K562 (cell line): ENCODE data around the gene ZFAND2A. TPM values are rescaled to one million over a fixed set of nuclear protein-coding genes. Genes with fewer than 3 reads are reported as not detected.

Experiments used
- ATAC-seq: fragments of 200-7000 bp; cut with Tn5 transposase; 3 replicates; pipeline ENCODE4 v1.9.1; 2020; ENCODE audit warnings: moderate library complexity
- BruUV-seq: library from RNA; stranded (reverse); fragments of 400-500 nt; replicated peaks from 2 replicates; lab custom pipeline; 2021; lab: Mats Ljungman, UMichigan
- CTCF ChIA-PET: fragments of 300-600 bp; formaldehyde crosslinking; extraction: SDS; loops from one replicate; lab custom pipeline; 2021; ENCODE audit warnings: low intra/inter-chr PET ratio; lab: Yijun Ruan, JAX
- POLR2A ChIA-PET: fragments of 300-600, 350-650 bp; sonication (Branson Sonifier 250); formaldehyde crosslinking; extraction: SDS; loops from one replicate; lab custom pipeline; 2021; ENCODE audit warnings: antibody characterized with exemption, inconsistent platforms; lab: Yijun Ruan, JAX
- DNase-seq, 4 experiments: peaks; one replicate each; pipeline versions ENCODE4 v3.0.0 to v3.0.0-alpha.2; 2011 to 2018; ENCODE audit warnings: low spot score in 3 of 4, mixed read lengths in 3 of 4; ENCODE audit errors: extremely low read depth in 1 of 4
- FAIRE-seq: peaks from 2 replicates; lab custom pipeline; 2011; peaks lifted over from hg19 to GRCh38; lab: Jason Lieb, UNC
- H2AFZ ChIP-seq: 2 replicates; pipeline ENCODE4 v1.6.0; 2011; ENCODE audit warnings: low read depth, low read length, control low read depth, inconsistent platforms
- H3K27ac ChIP-seq: fragments of 200-600 bp; 3 replicates; pipeline ENCODE4 v1.8.0; 2011; ENCODE audit warnings: low read depth, mild to moderate bottlenecking, control low read depth, inconsistent platforms, low read length, moderate library complexity, mixed read lengths; ENCODE audit errors: extremely low read depth
- H3K27me3 ChIP-seq, 2 experiments: fragments of 300-600 bp in 1 of 2; 2 replicates in 1 of 2; 3 replicates in 1 of 2; pipeline versions ENCODE4 v1.6.0 to v1.8.0; 2011; ENCODE audit warnings: inconsistent platforms in 2 of 2, low read length in 2 of 2, mild to moderate bottlenecking in 1 of 2, mixed read lengths in 1 of 2, moderate library complexity in 1 of 2; ENCODE audit not compliant: control insufficient read depth in 2 of 2, insufficient read depth in 2 of 2
- H3K36me3 ChIP-seq: fragments of 300-600 bp; 3 replicates; pipeline ENCODE4 v1.8.0; 2011; ENCODE audit warnings: mild to moderate bottlenecking, low read length, inconsistent platforms; ENCODE audit not compliant: control insufficient read depth, insufficient read depth
- H3K4me1 ChIP-seq, 2 experiments: fragments of 200-600 bp in 1 of 2; replicated peaks in 1 of 2; 2 replicates in 1 of 2; 3 replicates in 1 of 2; pipeline versions ENCODE4 v1.5.1 to v1.8.0; 2011; ENCODE audit warnings: inconsistent platforms in 2 of 2, low read length in 2 of 2, mild to moderate bottlenecking in 1 of 2, mixed read lengths in 1 of 2, moderate library complexity in 1 of 2; ENCODE audit not compliant: control insufficient read depth in 2 of 2, insufficient read depth in 2 of 2
- H3K4me2 ChIP-seq: 2 replicates; pipeline ENCODE4 v1.6.1; 2011; ENCODE audit warnings: low read length, control low read depth, inconsistent platforms, mixed read lengths; ENCODE audit not compliant: insufficient read depth
- H3K4me3 ChIP-seq: fragments of 200-600 bp; sonication (generic), shearing (Covaris generic); 2 replicates; pipeline ENCODE4 v1.5.1; 2016; ENCODE audit warnings: control low read depth, inconsistent platforms
- H3K79me2 ChIP-seq: fragments of 200-600 bp; 3 replicates; pipeline ENCODE4 v1.8.0; 2011; ENCODE audit warnings: low read length, inconsistent platforms; ENCODE audit not compliant: control insufficient read depth, insufficient read depth
- H3K9ac ChIP-seq, 2 experiments: 2 replicates each; pipeline versions ENCODE4 v1.6.0 to v1.6.1; 2011; ENCODE audit warnings: low read depth in 2 of 2, low read length in 2 of 2, control low read depth in 1 of 2, inconsistent platforms in 1 of 2, mild to moderate bottlenecking in 1 of 2, mixed read lengths in 1 of 2; ENCODE audit not compliant: insufficient read depth in 1 of 2
- H3K9me1 ChIP-seq: one replicate; pipeline ENCODE4 v1.6.0; 2011; ENCODE audit warnings: inconsistent platforms, mild to moderate bottlenecking, low read length, moderate library complexity; ENCODE audit not compliant: control insufficient read depth, insufficient read depth
- H3K9me3 ChIP-seq: replicated peaks from 2 replicates; pipeline ENCODE4 v1.5.1; 2011; ENCODE audit warnings: low read depth, low read length, inconsistent platforms; ENCODE audit not compliant: control insufficient read depth, insufficient read depth
- H4K20me1 ChIP-seq: replicated peaks from 2 replicates; pipeline ENCODE4 v1.6.1; 2011; ENCODE audit warnings: low read length, inconsistent platforms, mixed read lengths; ENCODE audit not compliant: control insufficient read depth, insufficient read depth
- AFF4 ChIP-seq: sonication (generic); formaldehyde crosslinking; IDR thresholded peaks from 2 replicates; pipeline ENCODE4 v1.8.0; 2023; ENCODE audit warnings: mild to moderate bottlenecking, missing genetic modification reagents
- CBX2 ChIP-seq: fragments of 200-600 bp; sonication (generic); IDR thresholded peaks from one replicate; pipeline ENCODE4 v1.6.1; 2012; ENCODE audit warnings: mild to moderate bottlenecking, low read length, inconsistent platforms; ENCODE audit not compliant: insufficient read depth, poor library complexity, severe bottlenecking
- HMGXB4 ChIP-seq: sonication (generic); formaldehyde crosslinking; IDR thresholded peaks from 2 replicates; pipeline ENCODE4 v1.8.1; 2023; ENCODE audit warnings: mild to moderate bottlenecking, missing genetic modification reagents
- SMAD3 ChIP-seq: fragments of 450-650 bp; formaldehyde crosslinking; conservative IDR thresholded peaks from 2 replicates; pipeline ENCODE4 v1.4.0; 2020; ENCODE audit warnings: mild to moderate bottlenecking
- ZKSCAN1 ChIP-seq: fragments of 150-350 bp; IDR thresholded peaks from 2 replicates; pipeline ENCODE4 v1.6.1; 2016; ENCODE audit warnings: low read depth, low read length
- ZNF318 ChIP-seq, 2 experiments: fragments of 450-650 bp; IDR thresholded peaks; 2 replicates each; pipeline ENCODE4 v1.6.1; 2016; ENCODE audit warnings: mild to moderate bottlenecking in 2 of 2, borderline replicate concordance in 1 of 2, low read depth in 1 of 2, moderate library complexity in 1 of 2
- ZNF507 ChIP-seq: conservative IDR thresholded peaks from 2 replicates; pipeline ENCODE4 v1.6.1; 2017; ENCODE audit warnings: missing genetic modification characterization, missing compliant biosample characterization
- ZNF586 ChIP-seq: fragments of 450-650 bp; formaldehyde crosslinking; conservative IDR thresholded peaks from 2 replicates; pipeline ENCODE4 v1.4.0; 2020; ENCODE audit warnings: mild to moderate bottlenecking, moderate library complexity
- WGBS: fragments of 100-300 bp; shearing (Covaris generic); methylation state at CpG from one replicate; pipeline ENCODE4 v1.1.6; 2016; ENCODE audit warnings: low coverage, mixed read lengths; ENCODE audit not compliant: insufficient coverage; ENCODE audit errors: missing lambda C conversion rate; 5-methylcytosine and 5-hydroxymethylcytosine counted together
- in situ Hi-C: fragments of 300-500 bp; cut with MboI; formaldehyde crosslinking; loops from 4 replicates; pipeline ENCODE4 v1.15.0; 2018; ENCODE audit warnings: inconsistent platforms, mixed read lengths
- intact Hi-C: fragments of 100-400 bp; cut with micrococcal nuclease; formaldehyde crosslinking; loops from 2 replicates; pipeline ENCODE4 v1.14.2; 2022
- polyA plus RNA-seq, 8 experiments: library from polyadenylated mRNA; depleted of rRNA in 4 of 8; stranded (reverse) in 5 of 8; unstranded in 3 of 8; fragments of >200 nt; fragmentation: Nextera tagmentation in 2 of 8; fragmentation: Illumina TruSeq in 1 of 8; extraction: Ambion mirVana in 2 of 8; extraction: Trizol in 1 of 8; gene quantifications; 2 replicates each; pipeline versions ENCODE4 v1.2.1 to v1.2.3, GENCODE V29; 2011 to 2014; ENCODE audit warnings: inconsistent platforms in 1 of 8, missing spikeins in 1 of 8
- total RNA-seq, 7 experiments: library from RNA; depleted of rRNA in 6 of 7; stranded (reverse); fragments of >200 nt in 6 of 7; fragmentation: Illumina TruSeq in 2 of 7; extraction: Trizol in 2 of 7; gene quantifications; 2 replicates each; pipeline versions ENCODE4 v1.2.1 to v1.2.3, GENCODE V29; 2011 to 2021; ENCODE audit warnings: low replicate concordance in 1 of 7

Gene ZFAND2A
- total and polyA plus RNA-seq, 9 of the 15 experiments (the other 6 are each of a cell fraction or from before 2014, with no cell fraction given), result 16.8 to 56.8 (median 26.1) TPM

GRCh38 chr7:1120791-1121190 is 39.2 kb downstream of the ZFAND2A start:
- peaks cover 24% of the 10 kb centered on the region for H3K79me2 ChIP-seq
- H3K4me2 ChIP-seq, result no peak overlapping the region
- intact Hi-C loops, result no loop called here
- no peak overlapping the region for H3K4me3 ChIP-seq
- H3K36me3 ChIP-seq, result peaks cover 12% of the 10 kb centered on the region; the same call in 1 of the 3 replicates
- no TSS peak for BruUV-seq
- peaks cover 2% of the 10 kb centered on the region for H3K9me3 ChIP-seq
- peaks cover 0 to 22% of the 10 kb centered on the region in 2 experiments; a peak in 2 of 5 replicates for H3K4me1 ChIP-seq
- H3K27me3 ChIP-seq, result no peaks in the 10 kb centered on the region
- H3K9ac ChIP-seq, result no peak overlapping the region; a peak in 1 of 4 replicates
- ATAC-seq (no peak), FAIRE-seq (no peak), DNase-seq (no peak)
- no peak overlapping the region for H2AFZ ChIP-seq
- no peak overlapping the region for H3K27ac ChIP-seq
- H4K20me1 ChIP-seq, result no peaks in the 10 kb centered on the region
- 84% methylated on average over 21 of the region's 22 CpGs for WGBS
- H3K9me1 ChIP-seq, result no peaks in the 10 kb centered on the region
- in situ Hi-C loops, result no loop called here
- POLR2A ChIA-PET, result interaction anchor here (1.1 to 1.5 kb wide), 2 partner anchors 16 kb away, joined by 3 to 4 read pairs; no protein-coding TSS in a partner anchor
- CTCF ChIA-PET, result interaction anchor here (0.6 kb wide), 1 partner anchor 791 kb away, joined by 3 read pairs; no protein-coding TSS in a partner anchor
- TF ChIP-seq SMAD3 (CRISPR knock-in tag) (no peak), ZNF586 (CRISPR knock-in tag) (no peak), ZKSCAN1 (no peak), AFF4 (CRISPR knock-in tag) (no peak), HMGXB4 (CRISPR knock-in tag) (no peak), ZNF318 (IDR thresholded peaks at IDR 0.05; ENCODE audit: borderline replicate concordance in 1 of 2, low read depth in 1 of 2) (no peak), CBX2 (no peak), ZNF507 (tag) (no peak)
